SK-N-SH (cell line): ENCODE results near the gene GIT2.

Experiments used
- CTCF ChIP-seq: fragments of 200-600 bp; sonication (generic); IDR thresholded peaks from 2 replicates; pipeline ENCODE4 v1.6.1; 2017; ENCODE audit warnings: antibody characterized with exemption, mild to moderate bottlenecking, moderate library complexity
- EP300 ChIP-seq, 2 experiments: IDR thresholded peaks; 2 replicates each; pipeline versions ENCODE4 v1.4.0 to v1.6.1; 2012; ENCODE audit warnings: borderline replicate concordance in 1 of 2, low read depth in 1 of 2, low read length in 1 of 2
- GABPA ChIP-seq: IDR thresholded peaks from 2 replicates; pipeline ENCODE4 v1.4.0; 2012; ENCODE audit warnings: low read depth, mild to moderate bottlenecking
- NFIC ChIP-seq: IDR thresholded peaks from 2 replicates; pipeline ENCODE4 v1.4.0; 2012; ENCODE audit warnings: borderline replicate concordance
- POLR2AphosphoS5 ChIP-seq: IDR thresholded peaks from 2 replicates; pipeline ENCODE4 v1.6.1; 2012; ENCODE audit warnings: low read depth, low read length
- SMC3 ChIP-seq: IDR thresholded peaks from 2 replicates; pipeline ENCODE4 v1.6.1; 2012; ENCODE audit warnings: low read depth, low read length, improper control_type of control experiment
- TAF1 ChIP-seq: IDR thresholded peaks from 2 replicates; pipeline ENCODE4 v1.6.1; 2012; ENCODE audit warnings: low read depth, mild to moderate bottlenecking, low read length, moderate library complexity, borderline replicate concordance
- TCF12 ChIP-seq: IDR thresholded peaks from 2 replicates; pipeline ENCODE4 v1.4.0; 2012
- USF2 ChIP-seq: fragments of 150-350 bp; IDR thresholded peaks from 2 replicates; pipeline ENCODE4 v1.6.1; 2017; ENCODE audit warnings: antibody characterized with exemption, low read length, low read depth, borderline replicate concordance

GRCh38 chr12:109991586-109991985, 4.6 kb downstream of the GIT2 start:
- no peak for TF ChIP-seq USF2
- TF ChIP-seq SMC3: no peak
- no peak for TF ChIP-seq EP300 (IDR thresholded peaks at IDR 0.05; ENCODE audit: borderline replicate concordance in 1 of 2, low read depth in 1 of 2, low read length in 1 of 2)
- TF ChIP-seq POLR2AphosphoS5: no peak
- TF ChIP-seq CTCF: no peak
- no peak for TF ChIP-seq TAF1
- no peak for TF ChIP-seq GABPA
- no peak for TF ChIP-seq NFIC
- TF ChIP-seq TCF12: no peak
